K562 (cell line): ENCODE measurements around the gene GLRX5. TPM values are rescaled to one million over a fixed set of nuclear protein-coding genes. Genes with fewer than 3 reads are reported as not detected.

Experiments used
- ATAC-seq: fragments of 200-7000 bp; cut with Tn5 transposase; 3 replicates; pipeline ENCODE4 v1.9.1; 2020; ENCODE audit warnings: moderate library complexity
- BruUV-seq: library from RNA; stranded (reverse); fragments of 400-500 nt; replicated peaks from 2 replicates; lab custom pipeline; 2021; lab: Mats Ljungman, UMichigan
- CTCF ChIA-PET: fragments of 300-600 bp; formaldehyde crosslinking; extraction: SDS; loops from one replicate; lab custom pipeline; 2021; ENCODE audit warnings: low intra/inter-chr PET ratio; lab: Yijun Ruan, JAX
- POLR2A ChIA-PET: fragments of 300-600, 350-650 bp; sonication (Branson Sonifier 250); formaldehyde crosslinking; extraction: SDS; loops from one replicate; lab custom pipeline; 2021; ENCODE audit warnings: antibody characterized with exemption, inconsistent platforms; lab: Yijun Ruan, JAX
- DNase-seq, 4 experiments: peaks; one replicate each; pipeline versions ENCODE4 v3.0.0 to v3.0.0-alpha.2; 2011 to 2018; ENCODE audit warnings: low spot score in 3 of 4, mixed read lengths in 3 of 4; ENCODE audit errors: extremely low read depth in 1 of 4
- FAIRE-seq: peaks from 2 replicates; lab custom pipeline; 2011; peaks lifted over from hg19 to GRCh38; lab: Jason Lieb, UNC
- H2AFZ ChIP-seq: 2 replicates; pipeline ENCODE4 v1.6.0; 2011; ENCODE audit warnings: low read depth, low read length, control low read depth, inconsistent platforms
- H3K27ac ChIP-seq: fragments of 200-600 bp; 3 replicates; pipeline ENCODE4 v1.8.0; 2011; ENCODE audit warnings: low read depth, mild to moderate bottlenecking, control low read depth, inconsistent platforms, low read length, moderate library complexity, mixed read lengths; ENCODE audit errors: extremely low read depth
- H3K27me3 ChIP-seq, 2 experiments: fragments of 300-600 bp in 1 of 2; 2 replicates in 1 of 2; 3 replicates in 1 of 2; pipeline versions ENCODE4 v1.6.0 to v1.8.0; 2011; ENCODE audit warnings: inconsistent platforms in 2 of 2, low read length in 2 of 2, mild to moderate bottlenecking in 1 of 2, mixed read lengths in 1 of 2, moderate library complexity in 1 of 2; ENCODE audit not compliant: control insufficient read depth in 2 of 2, insufficient read depth in 2 of 2
- H3K36me3 ChIP-seq: fragments of 300-600 bp; 3 replicates; pipeline ENCODE4 v1.8.0; 2011; ENCODE audit warnings: mild to moderate bottlenecking, low read length, inconsistent platforms; ENCODE audit not compliant: control insufficient read depth, insufficient read depth
- H3K4me1 ChIP-seq, 2 experiments: fragments of 200-600 bp in 1 of 2; replicated peaks in 1 of 2; 2 replicates in 1 of 2; 3 replicates in 1 of 2; pipeline versions ENCODE4 v1.5.1 to v1.8.0; 2011; ENCODE audit warnings: inconsistent platforms in 2 of 2, low read length in 2 of 2, mild to moderate bottlenecking in 1 of 2, mixed read lengths in 1 of 2, moderate library complexity in 1 of 2; ENCODE audit not compliant: control insufficient read depth in 2 of 2, insufficient read depth in 2 of 2
- H3K4me2 ChIP-seq: 2 replicates; pipeline ENCODE4 v1.6.1; 2011; ENCODE audit warnings: low read length, control low read depth, inconsistent platforms, mixed read lengths; ENCODE audit not compliant: insufficient read depth
- H3K4me3 ChIP-seq: fragments of 200-600 bp; sonication (generic), shearing (Covaris generic); 2 replicates; pipeline ENCODE4 v1.5.1; 2016; ENCODE audit warnings: control low read depth, inconsistent platforms
- H3K79me2 ChIP-seq: fragments of 200-600 bp; 3 replicates; pipeline ENCODE4 v1.8.0; 2011; ENCODE audit warnings: low read length, inconsistent platforms; ENCODE audit not compliant: control insufficient read depth, insufficient read depth
- H3K9ac ChIP-seq, 2 experiments: 2 replicates each; pipeline versions ENCODE4 v1.6.0 to v1.6.1; 2011; ENCODE audit warnings: low read depth in 2 of 2, low read length in 2 of 2, control low read depth in 1 of 2, inconsistent platforms in 1 of 2, mild to moderate bottlenecking in 1 of 2, mixed read lengths in 1 of 2; ENCODE audit not compliant: insufficient read depth in 1 of 2
- H3K9me1 ChIP-seq: one replicate; pipeline ENCODE4 v1.6.0; 2011; ENCODE audit warnings: inconsistent platforms, mild to moderate bottlenecking, low read length, moderate library complexity; ENCODE audit not compliant: control insufficient read depth, insufficient read depth
- H3K9me3 ChIP-seq: replicated peaks from 2 replicates; pipeline ENCODE4 v1.5.1; 2011; ENCODE audit warnings: low read depth, low read length, inconsistent platforms; ENCODE audit not compliant: control insufficient read depth, insufficient read depth
- H4K20me1 ChIP-seq: replicated peaks from 2 replicates; pipeline ENCODE4 v1.6.1; 2011; ENCODE audit warnings: low read length, inconsistent platforms, mixed read lengths; ENCODE audit not compliant: control insufficient read depth, insufficient read depth
- EGR1 ChIP-seq: fragments of 450-650 bp; conservative IDR thresholded peaks from 2 replicates; pipeline ENCODE4 v1.6.1; 2017; ENCODE audit warnings: mild to moderate bottlenecking
- HDAC2 ChIP-seq: fragments of 450-650 bp; IDR thresholded peaks from 2 replicates; pipeline ENCODE4 v1.6.1; 2016; ENCODE audit warnings: mild to moderate bottlenecking
- KDM5B ChIP-seq: fragments of 200-600 bp; sonication (generic); IDR thresholded peaks from 2 replicates; pipeline ENCODE4 v1.6.1; 2012; ENCODE audit warnings: low read depth, mild to moderate bottlenecking, moderate library complexity, low read length, control low read depth, inconsistent platforms; ENCODE audit not compliant: insufficient replicate concordance
- SRSF7 ChIP-seq: fragments of 200-400 bp; formaldehyde crosslinking; optimal IDR thresholded peaks from 2 replicates; pipeline ENCODE3; 2017; ENCODE audit warnings: mild to moderate bottlenecking, low read depth, low read length
- ZC3H8 ChIP-seq: fragments of 450-650 bp; IDR thresholded peaks from 2 replicates; pipeline ENCODE4 v1.6.1; 2017
- ZNF12 ChIP-seq: sonication (generic); formaldehyde crosslinking; IDR thresholded peaks from 2 replicates; pipeline ENCODE4 v1.4.0; 2020; ENCODE audit warnings: mild to moderate bottlenecking, missing genetic modification reagents
- ZNF347 ChIP-seq: fragments of 450-650 bp; formaldehyde crosslinking; IDR thresholded peaks from 2 replicates; pipeline ENCODE4 v1.4.0; 2020; ENCODE audit warnings: low read depth, mild to moderate bottlenecking, moderate library complexity
- WGBS: fragments of 100-300 bp; shearing (Covaris generic); methylation state at CpG from one replicate; pipeline ENCODE4 v1.1.6; 2016; ENCODE audit warnings: low coverage, mixed read lengths; ENCODE audit not compliant: insufficient coverage; ENCODE audit errors: missing lambda C conversion rate; 5-methylcytosine and 5-hydroxymethylcytosine counted together
- in situ Hi-C: fragments of 300-500 bp; cut with MboI; formaldehyde crosslinking; loops from 4 replicates; pipeline ENCODE4 v1.15.0; 2018; ENCODE audit warnings: inconsistent platforms, mixed read lengths
- intact Hi-C: fragments of 100-400 bp; cut with micrococcal nuclease; formaldehyde crosslinking; loops from 2 replicates; pipeline ENCODE4 v1.14.2; 2022
- polyA plus RNA-seq, 8 experiments: library from polyadenylated mRNA; depleted of rRNA in 4 of 8; stranded (reverse) in 5 of 8; unstranded in 3 of 8; fragments of >200 nt; fragmentation: Nextera tagmentation in 2 of 8; fragmentation: Illumina TruSeq in 1 of 8; extraction: Ambion mirVana in 2 of 8; extraction: Trizol in 1 of 8; gene quantifications; 2 replicates each; pipeline versions ENCODE4 v1.2.1 to v1.2.3, GENCODE V29; 2011 to 2014; ENCODE audit warnings: inconsistent platforms in 1 of 8, missing spikeins in 1 of 8
- total RNA-seq, 7 experiments: library from RNA; depleted of rRNA in 6 of 7; stranded (reverse); fragments of >200 nt in 6 of 7; fragmentation: Illumina TruSeq in 2 of 7; extraction: Trizol in 2 of 7; gene quantifications; 2 replicates each; pipeline versions ENCODE4 v1.2.1 to v1.2.3, GENCODE V29; 2011 to 2021; ENCODE audit warnings: low replicate concordance in 1 of 7
- TF ChIP-seq, protein P1 (sequence below): fragments of 450-650 bp; IDR thresholded peaks from 2 replicates; pipeline ENCODE4 v1.6.1; 2016; ENCODE audit warnings: low read depth

Gene GLRX5
- total and polyA plus RNA-seq, 9 of the 15 experiments (the other 6 are each of a cell fraction or from before 2014, with no cell fraction given): 16.7 to 96.8 (median 66.8) TPM

- CTCF ChIA-PET: no interaction called here
- Histone ChIP-seq H3K27me3 (no peaks in the 10 kb centered on the region), H3K4me1 (no peaks in the 10 kb centered on the region; a peak in 1 of 5 replicates), H2AFZ (no peak overlapping the region), H3K9me3 (no peaks in the 10 kb centered on the region), H3K27ac (no peak overlapping the region), H3K4me3 (no peak overlapping the region), H4K20me1 (no peaks in the 10 kb centered on the region), H3K36me3 (no peaks in the 10 kb centered on the region), H3K4me2 (no peak overlapping the region), H3K9me1 (no peaks in the 10 kb centered on the region), H3K79me2 (no peaks in the 10 kb centered on the region), H3K9ac (no peak overlapping the region)
- WGBS: 39% methylated on average over 6 of the region's 7 CpGs
- POLR2A ChIA-PET: no interaction called here
- in situ Hi-C loops: loop anchor here (25.0 kb wide), 2 partner anchors 709 to 859 kb away; partner anchors contain the start of gene BDKRB1
- DNase-seq: no peak
- no TSS peak for BruUV-seq
- intact Hi-C loops: no loop called here
- no peak for ATAC-seq
- FAIRE-seq: no peak
- TF ChIP-seq ZNF12 (CRISPR knock-in tag) (no peak), EGR1 (no peak), ZNF347 (no peak), KDM5B (no peak), SRSF7 (no peak), HDAC2 (no peak), ZC3H8 (no peak)
- TF ChIP-seq, protein P1, sequence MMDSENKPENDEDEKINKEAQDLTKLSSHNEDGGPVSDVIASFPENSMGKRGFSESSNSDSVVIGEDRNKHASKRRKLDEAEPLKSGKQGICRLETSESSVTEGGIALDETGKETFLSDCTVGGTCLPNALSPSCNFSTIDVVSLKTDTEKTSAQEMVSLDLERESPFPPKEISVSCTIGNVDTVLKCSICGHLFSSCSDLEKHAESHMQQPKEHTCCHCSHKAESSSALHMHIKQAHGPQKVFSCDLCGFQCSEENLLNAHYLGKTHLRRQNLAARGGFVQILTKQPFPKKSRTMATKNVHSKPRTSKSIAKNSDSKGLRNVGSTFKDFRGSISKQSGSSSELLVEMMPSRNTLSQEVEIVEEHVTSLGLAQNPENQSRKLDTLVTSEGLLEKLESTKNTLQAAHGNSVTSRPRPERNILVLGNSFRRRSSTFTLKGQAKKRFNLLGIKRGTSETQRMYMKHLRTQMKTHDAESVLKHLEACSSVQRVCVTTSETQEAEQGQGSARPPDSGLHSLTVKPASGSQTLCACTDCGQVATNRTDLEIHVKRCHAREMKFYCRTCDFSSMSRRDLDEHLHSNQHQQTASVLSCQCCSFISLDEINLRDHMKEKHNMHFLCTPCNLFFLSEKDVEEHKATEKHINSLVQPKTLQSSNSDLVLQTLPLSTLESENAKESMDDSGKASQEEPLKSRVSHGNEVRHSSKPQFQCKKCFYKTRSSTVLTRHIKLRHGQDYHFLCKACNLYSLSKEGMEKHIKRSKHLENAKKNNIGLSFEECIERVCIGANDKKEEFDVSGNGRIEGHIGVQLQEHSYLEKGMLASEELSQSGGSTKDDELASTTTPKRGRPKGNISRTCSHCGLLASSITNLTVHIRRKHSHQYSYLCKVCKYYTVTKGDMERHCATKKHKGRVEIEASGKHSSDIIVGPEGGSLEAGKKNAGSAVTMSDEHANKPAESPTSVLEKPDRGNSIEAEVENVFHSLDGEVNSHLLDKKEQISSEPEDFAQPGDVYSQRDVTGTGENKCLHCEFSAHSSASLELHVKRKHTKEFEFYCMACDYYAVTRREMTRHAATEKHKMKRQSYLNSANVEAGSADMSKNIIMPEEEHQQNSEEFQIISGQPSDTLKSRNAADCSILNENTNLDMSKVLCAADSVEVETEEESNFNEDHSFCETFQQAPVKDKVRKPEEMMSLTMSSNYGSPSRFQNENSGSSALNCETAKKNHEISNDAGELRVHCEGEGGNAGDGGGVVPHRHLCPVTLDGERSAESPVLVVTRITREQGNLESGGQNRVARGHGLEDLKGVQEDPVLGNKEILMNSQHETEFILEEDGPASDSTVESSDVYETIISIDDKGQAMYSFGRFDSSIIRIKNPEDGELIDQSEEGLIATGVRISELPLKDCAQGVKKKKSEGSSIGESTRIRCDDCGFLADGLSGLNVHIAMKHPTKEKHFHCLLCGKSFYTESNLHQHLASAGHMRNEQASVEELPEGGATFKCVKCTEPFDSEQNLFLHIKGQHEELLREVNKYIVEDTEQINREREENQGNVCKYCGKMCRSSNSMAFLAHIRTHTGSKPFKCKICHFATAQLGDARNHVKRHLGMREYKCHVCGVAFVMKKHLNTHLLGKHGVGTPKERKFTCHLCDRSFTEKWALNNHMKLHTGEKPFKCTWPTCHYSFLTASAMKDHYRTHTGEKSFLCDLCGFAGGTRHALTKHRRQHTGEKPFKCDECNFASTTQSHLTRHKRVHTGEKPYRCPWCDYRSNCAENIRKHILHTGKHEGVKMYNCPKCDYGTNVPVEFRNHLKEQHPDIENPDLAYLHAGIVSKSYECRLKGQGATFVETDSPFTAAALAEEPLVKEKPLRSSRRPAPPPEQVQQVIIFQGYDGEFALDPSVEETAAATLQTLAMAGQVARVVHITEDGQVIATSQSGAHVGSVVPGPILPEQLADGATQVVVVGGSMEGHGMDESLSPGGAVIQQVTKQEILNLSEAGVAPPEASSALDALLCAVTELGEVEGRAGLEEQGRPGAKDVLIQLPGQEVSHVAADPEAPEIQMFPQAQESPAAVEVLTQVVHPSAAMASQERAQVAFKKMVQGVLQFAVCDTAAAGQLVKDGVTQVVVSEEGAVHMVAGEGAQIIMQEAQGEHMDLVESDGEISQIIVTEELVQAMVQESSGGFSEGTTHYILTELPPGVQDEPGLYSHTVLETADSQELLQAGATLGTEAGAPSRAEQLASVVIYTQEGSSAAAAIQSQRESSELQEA: no peak
Observed at GRCh38 chr14:95553141-95553540, 18.3 kb downstream of the GLRX5 start.
